ENCODE measurements around the gene DDIT4. TPM values are rescaled to one million over a fixed set of nuclear protein-coding genes. Genes with fewer than 3 reads are reported as not detected.

The DDIT4 gene
- total RNA-seq, 1 donor from 2014 or later = 280 TPM

DNA sequence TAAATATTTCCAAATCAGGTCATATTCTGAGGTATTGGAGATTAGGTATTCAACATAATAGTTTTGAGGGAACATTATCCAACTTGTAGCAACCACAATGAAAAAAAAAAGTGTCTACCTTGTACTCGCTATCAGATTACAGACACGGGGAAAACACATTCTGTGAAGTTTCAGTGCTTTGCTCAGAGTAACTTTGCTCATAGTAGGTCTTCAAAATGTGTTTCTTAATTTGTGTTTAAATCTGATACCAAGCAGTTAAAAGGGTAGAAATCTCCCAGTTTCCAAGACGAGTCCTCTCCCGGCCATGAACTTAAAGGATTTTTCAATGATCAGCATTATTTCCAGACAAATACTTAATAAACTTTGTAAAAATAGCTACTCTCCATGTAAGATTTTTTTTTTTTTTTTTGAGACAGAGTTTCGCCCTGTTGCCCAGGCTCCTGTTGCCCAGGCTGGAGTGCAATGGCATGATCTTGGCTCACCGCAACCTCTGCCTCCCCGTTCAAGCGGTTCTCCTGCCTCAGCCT, 39.2 kb downstream of the DDIT4 start:
- DNase-seq (ENCODE audit: low read depth) = no peak
- Histone ChIP-seq H3K4me3 (ENCODE audit: low read depth, low read length) (no peak overlapping the region), H3K27me3 (ENCODE audit: control insufficient read depth, insufficient read depth, low read length) (no peaks in the 10 kb centered on the region), H3K36me3 (ENCODE audit: control insufficient read depth, insufficient read depth, low read length) (no peaks in the 10 kb centered on the region)
- TF ChIP-seq, protein P1, sequence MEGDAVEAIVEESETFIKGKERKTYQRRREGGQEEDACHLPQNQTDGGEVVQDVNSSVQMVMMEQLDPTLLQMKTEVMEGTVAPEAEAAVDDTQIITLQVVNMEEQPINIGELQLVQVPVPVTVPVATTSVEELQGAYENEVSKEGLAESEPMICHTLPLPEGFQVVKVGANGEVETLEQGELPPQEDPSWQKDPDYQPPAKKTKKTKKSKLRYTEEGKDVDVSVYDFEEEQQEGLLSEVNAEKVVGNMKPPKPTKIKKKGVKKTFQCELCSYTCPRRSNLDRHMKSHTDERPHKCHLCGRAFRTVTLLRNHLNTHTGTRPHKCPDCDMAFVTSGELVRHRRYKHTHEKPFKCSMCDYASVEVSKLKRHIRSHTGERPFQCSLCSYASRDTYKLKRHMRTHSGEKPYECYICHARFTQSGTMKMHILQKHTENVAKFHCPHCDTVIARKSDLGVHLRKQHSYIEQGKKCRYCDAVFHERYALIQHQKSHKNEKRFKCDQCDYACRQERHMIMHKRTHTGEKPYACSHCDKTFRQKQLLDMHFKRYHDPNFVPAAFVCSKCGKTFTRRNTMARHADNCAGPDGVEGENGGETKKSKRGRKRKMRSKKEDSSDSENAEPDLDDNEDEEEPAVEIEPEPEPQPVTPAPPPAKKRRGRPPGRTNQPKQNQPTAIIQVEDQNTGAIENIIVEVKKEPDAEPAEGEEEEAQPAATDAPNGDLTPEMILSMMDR (IDR thresholded peaks at IDR 0.05; ENCODE audit: insufficient read depth, low read length, poor library complexity, severe bottlenecking) = no peak

DNA sequence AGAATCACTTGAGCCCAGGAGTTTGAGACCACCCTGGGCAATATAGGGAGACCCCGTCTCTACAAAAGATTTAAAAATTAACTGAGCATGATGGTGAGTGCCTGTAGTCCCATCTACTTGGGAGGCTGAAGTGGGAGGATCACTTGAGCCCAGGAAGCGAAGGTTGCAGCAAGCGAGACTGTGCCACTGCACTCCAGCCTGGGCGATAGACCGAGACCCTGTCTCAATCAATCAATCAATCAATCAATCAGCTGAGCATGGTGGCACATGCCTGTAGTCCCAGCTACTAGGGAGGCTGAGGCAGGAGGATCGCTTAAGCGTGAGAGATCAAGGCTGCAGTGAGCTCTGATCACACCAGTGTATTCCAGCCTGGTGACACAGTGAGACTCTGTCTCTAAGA, 40.5 kb downstream of the DDIT4 start:
- Histone ChIP-seq H3K36me3 (ENCODE audit: control insufficient read depth, insufficient read depth, low read length) (no peaks in the 10 kb centered on the region), H3K27me3 (ENCODE audit: control insufficient read depth, insufficient read depth, low read length) (no peaks in the 10 kb centered on the region), H3K4me3 (ENCODE audit: low read depth, low read length) (no peak overlapping the region)
- DNase-seq (ENCODE audit: low read depth) = no peak
- TF ChIP-seq, protein P1 (IDR thresholded peaks at IDR 0.05; ENCODE audit: insufficient read depth, low read length, poor library complexity, severe bottlenecking) = no peak

DNA sequence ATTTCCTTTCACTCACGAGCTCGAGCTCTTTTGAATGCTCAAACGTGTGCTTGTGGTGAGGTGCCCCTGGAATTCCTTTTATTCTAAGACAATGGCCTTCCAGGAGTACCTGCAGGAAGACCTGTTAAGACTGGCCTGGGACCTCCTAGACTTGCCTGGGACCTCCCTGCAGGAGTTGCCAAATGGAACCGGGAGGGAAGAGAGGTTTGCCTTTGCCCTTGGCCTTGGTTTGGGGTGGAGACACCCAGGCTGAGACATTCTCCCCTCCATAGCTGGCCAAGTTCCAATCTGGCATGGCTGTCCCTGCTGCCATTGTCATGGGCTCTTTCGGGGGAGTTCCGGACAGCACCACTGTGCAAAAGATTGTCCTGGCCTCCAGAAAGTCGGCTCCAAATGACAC, 41.3 kb downstream of the DDIT4 start:
- Histone ChIP-seq H3K4me3 (ENCODE audit: low read depth, low read length) (no peak overlapping the region), H3K27me3 (ENCODE audit: control insufficient read depth, insufficient read depth, low read length) (no peaks in the 10 kb centered on the region), H3K36me3 (ENCODE audit: control insufficient read depth, insufficient read depth, low read length) (no peaks in the 10 kb centered on the region)
- TF ChIP-seq, protein P1 (IDR thresholded peaks at IDR 0.05; ENCODE audit: insufficient read depth, low read length, poor library complexity, severe bottlenecking) = no peak
- DNase-seq (ENCODE audit: low read depth) = no peak

DNA sequence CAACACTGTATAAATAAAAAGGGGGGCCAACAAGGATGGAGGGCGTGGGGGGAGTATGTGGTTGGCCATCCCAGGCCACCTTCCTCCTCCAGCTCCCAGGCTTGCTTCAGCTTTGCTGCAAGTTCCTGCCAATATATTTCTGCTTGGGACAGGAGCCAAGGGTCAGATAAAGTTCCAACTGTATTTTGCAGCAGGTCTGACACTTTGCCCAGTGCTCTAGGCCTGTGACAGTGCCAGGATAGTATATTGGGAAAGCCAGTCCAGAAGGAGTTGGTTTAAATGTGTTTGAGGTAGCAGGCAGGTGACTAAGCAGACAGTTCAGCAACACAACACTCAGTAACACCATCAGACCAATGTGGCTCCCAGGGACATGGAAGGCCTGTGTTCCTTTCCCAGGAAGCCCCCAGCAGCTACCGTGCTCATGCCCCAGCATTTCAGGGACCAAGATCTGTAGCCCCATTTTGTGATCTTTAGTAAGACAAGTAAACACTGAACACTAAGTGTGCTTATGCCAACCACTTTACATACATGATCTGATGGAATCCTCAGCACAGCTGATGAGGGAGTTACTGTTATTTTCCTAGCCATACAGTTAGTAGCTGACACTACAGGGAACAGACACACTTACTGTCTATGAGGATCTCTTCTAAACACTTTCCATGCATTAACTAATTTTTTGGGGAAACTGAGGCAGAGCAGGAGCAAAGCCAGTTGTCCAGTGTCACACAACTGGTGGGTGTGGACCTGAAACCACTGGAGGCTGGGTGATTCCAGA, 42.1 kb downstream of the DDIT4 start:
- no peak overlapping the region for H3K4me3 ChIP-seq (ENCODE audit: low read depth, low read length)
- H3K27me3 ChIP-seq (ENCODE audit: control insufficient read depth, insufficient read depth, low read length) = no peaks in the 10 kb centered on the region
- H3K36me3 ChIP-seq (ENCODE audit: control insufficient read depth, insufficient read depth, low read length) = no peaks in the 10 kb centered on the region
- no peak for DNase-seq (ENCODE audit: low read depth)
- TF ChIP-seq, protein P1 (IDR thresholded peaks at IDR 0.05; ENCODE audit: insufficient read depth, low read length, poor library complexity, severe bottlenecking) = no peak

DNA sequence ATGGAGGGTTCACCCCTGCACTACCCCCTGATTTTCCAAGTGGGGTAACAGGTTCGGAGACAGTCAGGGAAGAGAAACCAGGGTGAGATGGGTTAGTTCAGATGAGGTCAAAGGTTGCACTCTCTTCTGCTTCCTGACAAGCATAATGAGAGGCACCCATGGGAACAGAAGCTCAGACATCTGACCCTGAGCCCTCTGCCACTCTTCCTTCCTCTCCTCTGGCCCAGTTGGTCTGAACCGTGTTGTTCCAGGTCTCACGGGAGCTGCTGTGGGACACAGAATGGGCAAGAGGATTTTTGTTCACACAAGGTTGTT, 42.6 kb downstream of the DDIT4 start:
- TF ChIP-seq, protein P1 (IDR thresholded peaks at IDR 0.05; ENCODE audit: insufficient read depth, low read length, poor library complexity, severe bottlenecking) = no peak
- no peaks in the 10 kb centered on the region for H3K27me3 ChIP-seq (ENCODE audit: control insufficient read depth, insufficient read depth, low read length)
- no peak for DNase-seq (ENCODE audit: low read depth)

More for the DNA sequence above, 42.6 kb downstream of the DDIT4 start:
- Histone ChIP-seq H3K36me3 (ENCODE audit: control insufficient read depth, insufficient read depth, low read length) (no peaks in the 10 kb centered on the region), H3K4me3 (ENCODE audit: low read depth, low read length) (no peak overlapping the region)
